ENCODE data around the gene PTPRM.

DNA sequence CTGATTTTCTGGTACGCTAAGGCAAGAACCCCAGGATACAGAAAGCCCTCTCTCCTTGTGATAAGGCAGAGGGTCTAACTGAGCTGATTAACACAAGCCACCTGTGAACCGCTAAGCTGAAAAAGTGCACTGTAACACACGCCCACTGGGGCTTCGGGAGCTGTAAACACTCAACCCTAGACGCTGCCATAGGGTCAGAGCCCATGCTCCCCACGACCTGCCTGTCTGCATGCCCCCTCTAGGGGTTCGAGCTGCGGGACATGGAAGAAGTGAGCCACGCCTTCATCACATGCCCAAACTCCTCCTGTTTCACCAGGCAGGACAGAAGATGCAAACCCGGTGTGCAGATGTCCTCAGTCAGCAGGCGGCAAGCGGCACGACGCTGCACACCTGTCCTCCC, 868.3 kb downstream of the PTPRM start:
- TF ChIP-seq, protein P1, sequence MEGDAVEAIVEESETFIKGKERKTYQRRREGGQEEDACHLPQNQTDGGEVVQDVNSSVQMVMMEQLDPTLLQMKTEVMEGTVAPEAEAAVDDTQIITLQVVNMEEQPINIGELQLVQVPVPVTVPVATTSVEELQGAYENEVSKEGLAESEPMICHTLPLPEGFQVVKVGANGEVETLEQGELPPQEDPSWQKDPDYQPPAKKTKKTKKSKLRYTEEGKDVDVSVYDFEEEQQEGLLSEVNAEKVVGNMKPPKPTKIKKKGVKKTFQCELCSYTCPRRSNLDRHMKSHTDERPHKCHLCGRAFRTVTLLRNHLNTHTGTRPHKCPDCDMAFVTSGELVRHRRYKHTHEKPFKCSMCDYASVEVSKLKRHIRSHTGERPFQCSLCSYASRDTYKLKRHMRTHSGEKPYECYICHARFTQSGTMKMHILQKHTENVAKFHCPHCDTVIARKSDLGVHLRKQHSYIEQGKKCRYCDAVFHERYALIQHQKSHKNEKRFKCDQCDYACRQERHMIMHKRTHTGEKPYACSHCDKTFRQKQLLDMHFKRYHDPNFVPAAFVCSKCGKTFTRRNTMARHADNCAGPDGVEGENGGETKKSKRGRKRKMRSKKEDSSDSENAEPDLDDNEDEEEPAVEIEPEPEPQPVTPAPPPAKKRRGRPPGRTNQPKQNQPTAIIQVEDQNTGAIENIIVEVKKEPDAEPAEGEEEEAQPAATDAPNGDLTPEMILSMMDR (IDR thresholded peaks at IDR 0.05): no peak
- no peak for TF ChIP-seq POLR2A (IDR thresholded peaks at IDR 0.05)

Data from lower leg skin (tissue), 3 donors.